HG02610 (cell line): Measurements from ENCODE around the gene CDH4.

Source experiments
- ATAC-seq: cut with Tn5 transposase; IDR thresholded peaks from one replicate; pipeline ENCODE4 v1.9.1; 2021; ENCODE audit warnings: mild to moderate bottlenecking, moderate library complexity; ENCODE audit not compliant: unreplicated experiment

The CDH4 gene

DNA sequence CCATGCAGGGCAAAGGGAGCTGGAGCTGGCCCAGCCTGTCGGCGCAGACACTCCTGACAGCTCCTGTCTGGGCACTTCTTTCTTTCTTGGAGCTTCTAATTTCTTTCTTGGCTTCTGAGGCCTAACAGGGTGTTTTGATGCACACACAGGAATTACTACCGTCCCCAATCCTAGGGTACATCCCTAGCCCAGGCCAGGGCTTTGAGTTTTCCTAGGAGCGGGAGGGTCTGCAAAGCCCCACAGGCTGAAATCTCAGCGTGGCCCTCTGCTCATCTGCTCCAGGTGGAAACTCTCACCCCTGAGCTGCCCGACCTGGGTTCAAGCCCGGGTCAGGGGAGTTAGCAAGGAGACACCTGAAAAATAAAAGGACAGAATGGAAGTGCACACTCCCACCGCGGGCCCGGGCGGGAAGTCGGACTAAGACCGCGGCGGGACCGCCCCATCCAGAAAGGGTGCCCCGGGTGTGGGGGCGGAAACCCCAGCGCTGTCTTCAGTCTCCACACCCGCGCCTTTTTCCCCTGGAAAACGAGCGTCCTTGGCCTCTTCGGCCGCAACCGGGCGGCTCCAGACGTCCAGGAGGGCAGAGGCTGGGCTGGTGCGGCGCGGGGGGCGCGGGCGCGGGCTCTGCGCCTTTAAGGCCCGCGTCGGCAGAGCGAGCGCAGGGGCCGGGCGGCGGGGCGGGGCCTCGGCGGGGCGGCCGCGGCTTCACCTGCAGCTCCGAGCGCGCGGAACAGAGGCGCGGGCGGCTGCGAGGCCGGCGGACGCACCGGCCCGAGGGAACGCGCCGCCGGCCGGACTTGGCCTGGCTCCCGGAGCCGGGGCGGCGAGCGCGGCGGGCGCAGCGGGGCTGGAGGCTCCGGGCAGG lies at the start of gene CDH4:
Gene CDH4 (plus strand): TSS at position 733 of the 865 bp plus-strand sequence.
- no peak for ATAC-seq

DNA sequence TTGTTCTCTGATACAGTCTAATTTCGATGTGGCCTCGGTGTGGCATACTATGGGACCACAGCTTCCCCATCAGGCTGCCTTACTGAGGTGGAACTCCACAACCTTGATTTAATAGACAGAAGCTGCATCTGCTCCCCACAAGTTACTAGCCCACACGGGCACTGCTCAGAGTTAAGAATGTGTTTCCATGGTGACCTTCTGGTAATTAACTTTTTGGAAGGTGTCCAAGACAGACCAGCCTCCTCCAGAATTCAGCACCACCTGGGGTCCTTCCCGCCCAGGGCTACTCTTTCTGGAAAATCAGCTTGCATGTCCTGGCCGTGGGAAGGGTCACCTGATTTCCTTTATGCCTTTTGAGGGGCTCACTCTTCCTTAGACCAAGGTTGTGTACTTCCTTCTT lies 48.7 kb upstream of the CDH4 start:
- no peak for ATAC-seq

DNA sequence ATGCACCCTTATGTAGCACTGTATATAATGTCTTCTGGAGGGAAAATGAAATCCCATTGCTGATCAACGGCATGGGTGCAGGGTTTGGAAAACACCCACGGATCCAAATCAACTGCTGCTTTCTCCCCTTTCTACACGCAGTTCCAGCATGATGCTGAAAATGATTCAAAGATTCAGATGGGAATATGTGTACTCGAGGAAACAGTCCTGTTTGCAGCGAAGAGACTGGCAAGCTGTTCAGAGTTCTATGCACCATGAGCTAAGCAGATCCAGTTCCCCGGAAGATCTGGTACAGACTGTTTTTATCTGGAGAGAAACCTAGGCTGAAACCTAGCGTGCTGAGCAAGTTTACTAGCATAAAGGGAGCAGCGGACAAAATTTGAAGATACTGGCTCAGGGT lies 47.9 kb upstream of the CDH4 start:
- no peak for ATAC-seq

DNA sequence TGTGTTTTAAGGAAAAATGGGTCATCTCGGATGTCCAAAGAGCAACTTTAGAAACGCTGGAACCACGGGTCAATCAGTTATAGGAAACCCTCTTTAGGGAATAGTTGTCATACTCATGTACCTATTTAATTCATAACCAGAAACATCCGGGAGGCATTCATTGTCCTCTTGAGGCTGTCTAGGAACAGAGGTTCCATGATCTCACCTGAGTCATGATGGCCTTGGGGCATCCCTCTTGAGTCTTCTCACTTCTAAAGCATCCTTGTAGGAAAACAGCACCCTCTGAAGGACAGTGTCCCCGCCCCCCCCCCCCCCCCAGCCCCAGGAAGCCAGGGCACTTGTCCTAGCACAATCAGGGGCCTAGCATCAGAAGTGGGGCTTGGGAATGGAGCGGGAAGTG lies 46.3 kb upstream of the CDH4 start:
- no peak for ATAC-seq

DNA sequence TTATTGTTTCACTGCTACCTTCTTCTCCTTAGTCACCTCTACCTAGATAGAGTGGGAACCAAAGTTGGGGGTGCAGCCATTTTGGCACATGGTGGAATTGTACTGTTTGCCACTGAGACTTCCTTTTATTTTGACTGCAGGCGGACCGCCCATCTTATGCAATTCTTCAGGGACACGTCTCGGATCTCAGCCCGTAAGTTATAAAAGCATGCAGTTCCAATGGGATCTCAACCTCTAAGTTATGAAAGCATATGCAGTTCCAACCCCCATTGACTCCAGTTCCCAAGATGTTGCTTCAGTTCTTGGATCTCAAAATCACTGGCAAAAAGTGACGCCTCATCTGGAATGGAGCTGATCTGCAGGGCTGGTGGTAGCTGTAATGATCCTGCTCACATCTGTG lies 41.2 kb upstream of the CDH4 start:
- ATAC-seq, result no peak

DNA sequence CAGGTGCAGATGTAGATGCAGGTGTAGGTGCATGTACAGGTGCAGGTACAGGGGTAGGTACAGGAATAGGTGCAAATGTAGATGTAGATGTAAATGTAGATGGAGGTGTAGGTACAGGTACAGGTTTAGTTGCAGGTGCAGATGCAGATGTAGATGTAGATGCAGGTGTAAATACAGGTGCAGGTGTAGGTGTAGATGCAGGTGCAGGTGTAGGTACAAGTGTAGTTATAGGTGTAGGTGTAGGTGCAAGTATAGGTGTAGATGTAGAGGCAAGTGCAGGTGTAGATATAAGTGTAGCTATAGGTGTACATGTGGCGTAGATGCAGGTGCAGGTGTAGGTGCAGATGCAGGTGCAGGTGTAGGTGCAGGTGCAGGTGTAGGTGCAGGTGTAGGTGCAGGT lies 34.2 kb upstream of the CDH4 start:
- no peak for ATAC-seq

DNA sequence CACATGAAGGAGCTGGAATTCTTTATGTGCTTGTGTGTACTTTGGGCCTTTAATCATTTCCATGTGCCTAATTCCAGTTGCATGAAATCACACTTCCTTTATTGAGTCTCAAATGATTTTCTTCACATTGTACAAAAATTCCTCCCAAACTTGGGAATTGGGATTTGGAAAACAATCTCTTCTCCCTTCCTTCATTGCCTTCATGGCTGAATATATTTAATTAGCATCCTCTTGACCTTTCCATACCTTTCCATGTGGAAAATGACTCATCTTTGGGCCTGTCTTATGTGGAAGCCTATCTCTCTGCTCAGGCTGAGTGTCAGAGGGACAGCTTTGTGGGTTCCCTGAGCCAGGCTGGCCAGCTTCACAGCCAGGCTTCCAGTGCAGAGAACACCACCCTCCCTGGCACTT lies 33.0 kb upstream of the CDH4 start:
- ATAC-seq, result no peak

DNA sequence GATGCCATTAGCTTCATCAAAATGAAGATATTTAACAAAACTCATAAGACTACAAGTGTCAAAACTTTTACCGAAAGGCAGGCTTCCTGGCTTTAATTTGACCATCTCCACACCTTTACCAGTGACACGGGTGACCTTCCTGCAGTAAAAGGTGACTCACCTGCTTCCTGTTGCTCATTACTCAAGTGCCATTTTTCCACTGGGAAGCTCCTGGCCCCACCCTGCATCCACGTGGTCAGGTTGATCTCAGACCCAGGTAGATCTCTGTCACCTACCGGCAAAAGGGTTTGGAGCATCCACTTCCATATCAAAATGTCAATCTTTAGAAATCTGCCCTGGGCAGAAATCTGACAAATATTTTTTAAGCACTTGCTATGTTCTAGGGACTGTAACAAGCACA lies 31.9 kb upstream of the CDH4 start:
- ATAC-seq, result no peak

DNA sequence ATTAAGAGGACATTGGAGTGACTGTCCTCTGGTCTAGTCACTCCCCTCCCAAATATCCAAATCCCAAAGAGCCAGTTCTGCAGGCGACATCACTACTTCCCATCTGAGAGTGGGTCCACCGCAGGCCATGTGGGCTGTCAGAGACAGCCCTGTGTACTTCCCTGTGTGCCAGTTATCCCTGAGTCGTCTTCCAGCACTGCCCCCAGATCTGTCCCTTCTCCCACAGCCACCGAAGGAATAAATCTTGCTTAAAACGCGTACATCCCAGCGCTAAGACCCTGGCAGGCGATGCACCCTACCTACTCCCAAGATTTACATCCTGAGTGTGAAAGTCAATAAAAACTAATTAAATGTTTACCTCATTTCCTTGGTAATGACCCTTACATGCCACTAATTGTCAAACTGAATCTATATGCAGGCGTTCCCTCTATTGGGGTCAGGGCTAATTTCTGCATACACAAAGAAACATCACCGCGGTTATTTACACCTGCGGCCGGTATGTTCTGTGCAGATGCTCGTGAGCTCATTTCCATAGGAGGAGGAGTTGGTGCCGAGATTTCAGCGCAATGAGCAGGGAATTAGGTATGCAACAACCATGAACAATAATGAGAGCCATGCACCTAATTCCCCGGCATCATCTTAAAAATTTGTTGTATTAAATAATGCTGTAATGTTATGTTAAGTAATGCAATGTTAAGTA lies 31.3 kb upstream of the CDH4 start:
- ATAC-seq, result no peak

DNA sequence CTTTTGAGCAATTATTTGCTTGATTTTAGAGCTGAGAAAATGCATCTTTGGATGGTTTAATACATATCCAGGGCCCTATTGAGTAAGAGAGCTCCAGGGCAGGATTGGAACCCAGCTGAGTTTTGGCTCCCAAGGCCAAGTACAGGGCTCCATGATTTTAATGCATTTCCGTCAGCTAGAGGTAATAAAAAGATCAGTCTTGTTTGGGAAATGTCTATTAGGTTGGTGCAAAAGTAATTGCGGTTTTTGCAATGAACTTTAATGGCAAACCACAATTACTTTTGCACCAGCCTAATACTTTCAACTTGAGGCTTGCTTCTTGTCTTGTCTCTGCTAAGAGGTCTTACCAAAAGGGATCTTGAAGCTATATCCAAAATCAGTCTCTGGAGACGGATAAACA lies 29.4 kb upstream of the CDH4 start:
- ATAC-seq, result no peak

DNA sequence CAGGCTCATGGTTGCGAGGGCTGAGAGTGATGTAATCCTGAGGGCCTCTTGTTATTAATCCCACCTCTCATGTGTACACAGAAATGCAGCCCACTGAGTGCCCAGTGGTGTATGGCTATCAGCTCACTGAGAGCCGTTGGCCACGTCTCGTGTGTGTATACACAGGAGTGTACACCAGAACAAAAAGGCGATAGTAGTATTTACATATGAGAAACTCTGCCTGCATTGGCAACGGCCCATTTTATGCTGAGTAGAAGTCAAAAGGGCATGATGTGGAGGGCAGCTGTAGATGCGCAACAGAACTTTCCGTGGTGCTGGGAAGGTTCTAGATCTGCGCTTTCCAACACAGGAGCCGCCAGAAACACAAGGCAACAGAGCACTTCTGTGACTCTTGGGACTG lies 28.9 kb upstream of the CDH4 start:
- ATAC-seq, result no peak

DNA sequence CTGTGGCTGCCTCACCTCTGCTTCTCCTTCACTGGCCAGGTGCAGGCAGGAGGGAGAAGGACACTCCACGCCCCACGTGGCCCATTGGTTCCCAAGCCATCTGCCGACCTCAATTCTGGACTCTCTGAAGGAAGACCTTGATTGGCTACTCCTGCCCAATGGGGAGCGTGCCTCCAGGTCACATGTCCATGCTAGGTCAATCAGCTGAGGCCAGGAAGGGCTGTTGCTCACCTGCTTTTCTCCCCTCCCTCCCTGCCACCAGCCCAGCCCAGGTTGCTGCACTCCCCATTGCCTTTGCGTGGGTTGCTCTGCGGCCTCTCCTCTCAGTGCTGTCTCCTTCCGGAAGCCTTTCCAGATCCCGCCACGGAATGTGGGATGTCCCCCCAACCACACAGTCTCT lies 21.9 kb upstream of the CDH4 start:
- no peak for ATAC-seq

DNA sequence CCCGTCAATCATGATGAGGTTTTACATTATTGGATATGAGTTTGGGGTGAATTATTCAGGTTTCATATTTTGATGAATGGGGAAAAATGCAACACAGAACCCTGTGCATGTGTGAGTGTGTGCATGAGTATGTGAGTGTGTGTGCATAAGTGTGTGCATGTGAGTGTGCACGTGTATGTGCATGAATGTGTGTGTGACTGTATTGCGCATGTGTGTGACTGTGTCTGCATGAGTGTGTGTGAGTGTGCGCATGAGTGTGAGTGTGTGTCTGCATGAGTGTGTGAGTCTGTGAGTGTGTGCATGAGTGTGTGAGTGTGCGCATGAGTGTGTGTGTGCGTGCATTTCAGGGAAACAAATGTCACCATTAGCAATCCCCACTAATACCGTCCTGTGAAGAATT lies 18.5 kb upstream of the CDH4 start:
- no peak for ATAC-seq

DNA sequence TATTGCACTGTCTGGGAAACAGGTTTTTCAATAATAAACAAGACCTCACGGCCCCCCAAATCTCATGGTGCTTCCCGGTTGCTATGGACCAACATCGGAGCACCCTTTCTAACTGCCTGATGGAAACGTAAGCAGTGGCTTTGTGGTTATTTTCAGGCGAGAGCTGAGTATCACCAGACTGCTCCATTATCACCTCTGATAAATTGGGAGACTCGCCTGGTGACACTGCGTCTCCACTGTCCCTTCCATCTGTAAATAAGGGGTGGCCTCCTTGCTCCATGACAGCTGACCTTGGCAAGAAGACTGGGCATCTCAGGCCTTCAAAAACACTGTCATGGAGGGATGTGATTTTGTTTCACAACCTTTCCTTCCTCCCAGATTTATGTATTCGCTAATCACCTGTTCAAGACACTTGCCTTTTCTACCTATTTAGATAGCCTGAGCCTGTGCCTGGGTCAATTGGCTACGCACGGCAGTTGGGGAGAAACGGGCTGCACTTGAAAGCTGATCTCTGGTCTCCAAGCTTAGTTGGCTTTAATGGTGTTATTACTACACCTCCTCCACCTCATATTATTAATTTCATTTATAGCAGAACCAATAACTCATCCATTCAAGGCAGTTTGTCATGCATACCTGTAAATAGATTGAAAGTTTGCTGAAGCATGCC lies 17.7 kb upstream of the CDH4 start:
- ATAC-seq, result no peak

DNA sequence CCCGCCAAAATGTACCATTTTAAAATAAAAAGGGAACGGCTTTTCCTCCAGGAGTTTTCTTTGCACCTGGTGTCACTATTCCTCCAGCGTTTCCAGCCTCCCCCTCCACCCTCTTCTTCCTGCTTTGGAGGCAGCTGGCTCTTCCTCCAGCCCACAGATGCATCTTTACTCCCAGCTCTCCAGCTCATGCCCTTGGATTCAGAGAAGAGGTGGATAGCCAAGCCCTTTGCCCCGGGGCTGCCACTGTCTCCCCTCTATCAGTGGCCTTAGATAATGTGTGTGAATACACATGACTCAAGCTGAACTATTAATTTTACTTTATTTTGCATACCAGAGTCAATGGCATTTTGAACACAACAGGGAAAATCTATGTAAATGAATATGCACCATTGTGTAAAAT lies 15.3 kb upstream of the CDH4 start:
- no peak for ATAC-seq

DNA sequence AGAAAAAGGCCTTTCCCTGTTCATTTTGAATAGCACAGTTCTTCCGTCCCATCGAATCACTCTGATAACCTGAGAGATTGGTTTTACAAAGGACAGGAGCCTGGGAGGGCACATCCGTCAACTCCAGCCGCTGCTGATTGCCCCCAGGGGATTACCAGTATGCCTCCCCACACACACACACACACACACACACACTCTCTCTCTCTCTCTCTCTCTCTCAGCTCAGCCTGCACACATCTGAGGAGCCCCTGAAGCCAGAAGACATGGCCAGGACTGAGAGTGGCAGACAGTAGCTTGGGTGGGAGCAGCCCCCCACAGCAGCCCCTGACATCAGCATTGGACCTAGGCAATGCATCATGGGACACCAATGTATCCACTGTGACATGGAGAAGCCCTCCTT lies 13.2 kb upstream of the CDH4 start:
- no peak for ATAC-seq

DNA sequence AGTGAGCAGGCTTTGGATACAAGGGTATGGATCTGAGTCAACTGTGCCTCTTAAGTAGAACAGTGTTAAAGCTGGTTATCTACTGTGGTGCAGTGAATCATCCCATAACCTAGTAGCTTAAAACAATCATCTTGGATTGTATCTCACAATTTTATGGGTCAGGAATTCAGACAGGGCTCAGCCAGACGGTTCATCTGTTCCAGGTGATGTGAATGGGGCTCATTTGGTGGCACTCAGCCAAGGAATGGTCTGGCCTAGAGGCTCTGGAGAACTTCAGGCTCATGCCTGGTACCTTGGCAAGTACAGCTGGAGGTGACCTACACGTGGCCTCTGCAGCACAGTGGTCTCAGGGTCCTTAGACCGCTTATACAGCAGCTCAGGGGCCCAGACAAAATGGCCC lies 11.2 kb upstream of the CDH4 start:
- ATAC-seq, result no peak

DNA sequence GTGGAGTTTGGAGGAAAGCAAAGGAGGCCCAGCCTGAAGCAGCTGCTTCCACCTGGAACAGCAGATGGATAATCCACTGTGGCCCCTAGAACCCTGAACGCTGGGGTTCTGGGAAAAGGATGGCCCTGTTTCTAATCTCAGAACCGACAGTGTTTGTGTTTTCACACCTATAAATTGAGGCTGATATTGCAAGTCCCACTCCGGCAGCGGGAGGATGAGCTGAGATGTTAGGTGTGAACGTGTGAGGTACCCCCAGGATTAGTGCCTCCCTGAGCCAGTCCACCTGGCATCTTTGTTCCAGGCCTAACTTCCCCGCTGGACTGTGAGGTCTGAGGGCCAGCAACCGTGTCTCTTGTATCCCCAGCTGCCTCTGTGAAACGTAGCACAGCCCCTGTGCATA lies 7.8 kb upstream of the CDH4 start:
- ATAC-seq, result no peak

DNA sequence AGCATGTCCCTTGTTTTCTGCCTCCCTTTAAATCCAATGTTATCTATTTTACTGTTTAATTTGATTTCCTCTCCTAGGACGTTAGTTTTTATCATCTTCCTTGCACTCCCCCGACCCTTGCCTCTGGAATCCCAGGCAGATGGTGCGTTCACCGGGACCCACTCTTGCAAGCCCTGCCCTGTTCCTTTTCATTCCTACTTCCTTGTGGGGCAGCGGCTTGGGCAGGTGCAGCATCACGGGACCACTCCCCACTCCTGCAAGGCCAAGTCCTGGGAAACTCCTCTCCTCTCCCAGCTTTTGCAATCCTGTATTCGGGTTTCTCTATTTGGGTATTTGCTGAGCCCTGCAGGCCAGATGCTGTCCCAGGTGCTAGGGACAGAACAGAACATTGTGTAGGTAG lies 5.8 kb upstream of the CDH4 start:
- no peak for ATAC-seq

DNA sequence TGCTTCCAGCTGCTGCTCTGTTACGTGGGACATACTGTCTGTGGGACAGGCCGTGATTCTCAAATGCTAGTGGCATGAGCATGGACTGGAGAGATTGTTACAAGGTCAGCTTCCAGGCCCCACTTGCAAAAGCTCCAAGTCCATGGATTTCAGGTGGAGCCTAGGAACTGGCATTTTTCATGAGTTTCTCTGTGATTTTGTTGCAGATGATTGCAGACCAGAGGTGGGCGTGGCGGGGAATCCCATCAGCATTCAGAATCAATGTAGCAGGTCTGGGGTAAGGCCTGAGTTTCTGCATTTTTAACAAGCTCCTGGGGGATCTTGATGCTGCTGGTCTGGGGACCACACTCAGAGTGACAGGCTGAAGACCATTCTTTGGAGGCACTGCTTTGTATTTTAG lies 2.4 kb upstream of the CDH4 start:
- ATAC-seq, result no peak

DNA sequence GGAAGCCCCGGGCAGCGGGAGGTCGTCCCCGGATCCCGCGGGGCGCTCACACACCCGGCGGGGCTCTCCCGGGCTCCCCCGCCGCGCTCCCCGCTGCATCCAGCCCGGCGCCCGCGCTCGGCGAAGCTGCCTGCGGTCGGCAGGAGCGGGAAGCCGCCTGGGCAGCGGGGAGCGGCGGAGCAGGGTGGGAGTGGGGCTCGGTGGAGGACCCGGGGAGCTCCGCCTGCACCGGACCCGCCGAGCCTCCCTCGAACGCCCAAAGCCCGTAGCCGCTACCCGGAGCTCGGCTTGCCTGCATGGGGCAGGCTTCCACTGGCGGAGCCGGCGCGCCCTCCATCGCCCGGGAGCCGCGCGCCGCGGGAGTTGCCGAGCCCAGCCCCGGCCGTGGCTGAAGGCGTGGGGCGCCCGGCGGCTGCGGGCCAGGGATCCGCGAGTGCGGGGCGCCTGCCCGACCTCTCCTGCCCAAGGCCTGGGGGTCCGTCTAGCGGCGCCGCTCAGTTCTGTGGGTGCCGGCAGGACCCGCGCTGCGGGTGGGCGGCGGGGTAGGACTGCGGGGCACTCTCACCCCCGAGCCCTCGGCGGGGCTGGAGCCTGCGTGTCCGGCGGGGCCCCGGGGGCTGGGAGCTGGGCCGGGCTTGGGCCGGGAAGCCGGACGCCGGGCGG lies 671 bp downstream of the CDH4 start:
- ATAC-seq, result no peak

DNA sequence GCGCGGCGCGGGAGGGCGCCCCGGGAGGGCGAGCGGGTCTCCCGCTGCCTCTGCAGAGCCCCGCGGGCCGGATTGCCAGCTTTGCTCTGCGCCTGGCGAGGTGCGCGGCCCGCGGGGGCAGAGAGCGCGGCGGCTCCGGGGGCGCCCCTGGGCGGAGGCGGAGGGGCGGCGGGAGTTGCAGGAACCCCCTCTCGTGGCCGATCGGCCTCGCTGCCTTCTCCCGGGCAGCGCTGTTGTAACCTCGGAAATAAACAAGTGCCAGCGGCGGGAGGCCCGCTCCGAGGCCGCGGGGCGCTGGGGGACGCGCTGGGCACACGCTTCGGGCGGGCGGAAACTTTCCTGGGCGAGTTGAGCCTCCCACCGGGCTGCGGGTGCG lies 1.2 kb downstream of the CDH4 start:
- ATAC-seq, result no peak
